AG09319 (cell line): Measurements from ENCODE around the gene UPF1.

Experiments used
- DNase-seq: peaks from one replicate; pipeline ENCODE4 v3.0.0-alpha.2; 2010; ENCODE audit warnings: low read depth; ENCODE audit errors: extremely low read depth
- TF ChIP-seq, protein P1 (sequence below): IDR thresholded peaks from 2 replicates; pipeline ENCODE4 v1.5.1; 2011; ENCODE audit warnings: low read depth, mild to moderate bottlenecking, inconsistent platforms, low read length, moderate library complexity

Gene UPF1

DNA sequence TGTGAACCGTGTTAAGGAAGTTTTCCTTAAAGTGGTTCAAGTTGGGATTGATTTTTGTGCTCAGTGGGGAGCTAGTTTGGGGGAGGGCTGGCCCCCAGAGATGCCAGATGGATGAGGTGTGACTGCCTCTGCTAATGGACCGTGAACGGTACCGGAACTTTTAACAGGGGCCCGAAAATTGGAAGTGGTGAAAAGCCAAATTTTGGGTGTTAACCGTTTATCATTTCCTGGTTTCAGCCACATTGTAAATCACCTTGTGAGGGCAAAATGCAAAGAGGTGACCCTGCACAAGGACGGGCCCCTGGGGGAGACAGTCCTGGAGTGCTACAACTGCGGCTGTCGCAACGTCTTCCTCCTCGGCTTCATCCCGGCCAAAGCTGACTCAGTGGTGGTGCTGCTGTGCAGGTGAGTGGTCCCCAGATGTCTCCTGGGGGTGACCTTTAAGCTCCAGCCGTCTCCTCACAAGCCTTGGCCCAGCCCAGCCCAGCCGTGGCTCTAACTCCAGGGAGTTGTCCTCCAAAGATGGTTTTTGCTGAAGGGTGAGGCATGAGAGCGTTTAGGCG is 18.2 kb downstream of the UPF1 start:
- no peak for DNase-seq

DNA sequence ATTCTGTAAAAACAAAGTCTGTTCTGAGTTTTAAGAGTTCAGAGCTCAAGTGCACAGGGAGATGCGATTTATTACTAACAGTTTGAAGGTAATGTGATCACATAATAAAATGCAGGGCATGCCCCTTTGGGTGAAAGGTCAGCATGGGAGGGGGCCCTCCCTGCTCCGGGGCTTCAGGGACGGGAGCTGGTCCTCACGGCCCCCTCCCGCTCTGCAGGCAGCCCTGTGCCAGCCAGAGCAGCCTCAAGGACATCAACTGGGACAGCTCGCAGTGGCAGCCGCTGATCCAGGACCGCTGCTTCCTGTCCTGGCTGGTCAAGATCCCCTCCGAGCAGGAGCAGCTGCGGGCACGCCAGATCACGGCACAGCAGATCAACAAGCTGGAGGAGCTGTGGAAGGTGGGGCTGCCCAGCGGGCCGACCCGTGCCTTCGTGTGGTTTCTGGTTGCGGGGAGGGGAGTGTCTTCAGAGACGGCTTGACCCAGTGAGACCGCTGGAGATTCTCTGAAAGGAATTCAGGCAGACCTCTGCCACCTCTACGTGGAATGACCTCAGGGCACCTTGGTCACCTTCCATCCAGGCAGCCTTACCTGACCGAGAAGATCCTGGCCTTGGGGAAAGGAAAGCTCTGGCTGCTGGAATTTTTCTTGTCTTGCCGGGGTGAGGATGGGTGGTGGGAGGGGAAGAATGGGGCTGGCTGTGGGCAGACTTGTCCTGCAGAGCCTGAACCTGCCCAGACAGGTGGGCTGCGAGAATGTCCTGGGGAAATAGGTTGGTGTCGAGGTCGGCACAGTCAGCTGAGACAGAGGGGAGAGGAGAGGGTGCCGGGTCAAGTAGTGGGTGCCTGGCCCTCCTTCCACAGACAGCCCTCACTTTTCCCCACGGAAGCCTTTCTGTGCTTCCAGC is 19.0 kb downstream of the UPF1 start:
- DNase-seq: no peak
- TF ChIP-seq, protein P1, sequence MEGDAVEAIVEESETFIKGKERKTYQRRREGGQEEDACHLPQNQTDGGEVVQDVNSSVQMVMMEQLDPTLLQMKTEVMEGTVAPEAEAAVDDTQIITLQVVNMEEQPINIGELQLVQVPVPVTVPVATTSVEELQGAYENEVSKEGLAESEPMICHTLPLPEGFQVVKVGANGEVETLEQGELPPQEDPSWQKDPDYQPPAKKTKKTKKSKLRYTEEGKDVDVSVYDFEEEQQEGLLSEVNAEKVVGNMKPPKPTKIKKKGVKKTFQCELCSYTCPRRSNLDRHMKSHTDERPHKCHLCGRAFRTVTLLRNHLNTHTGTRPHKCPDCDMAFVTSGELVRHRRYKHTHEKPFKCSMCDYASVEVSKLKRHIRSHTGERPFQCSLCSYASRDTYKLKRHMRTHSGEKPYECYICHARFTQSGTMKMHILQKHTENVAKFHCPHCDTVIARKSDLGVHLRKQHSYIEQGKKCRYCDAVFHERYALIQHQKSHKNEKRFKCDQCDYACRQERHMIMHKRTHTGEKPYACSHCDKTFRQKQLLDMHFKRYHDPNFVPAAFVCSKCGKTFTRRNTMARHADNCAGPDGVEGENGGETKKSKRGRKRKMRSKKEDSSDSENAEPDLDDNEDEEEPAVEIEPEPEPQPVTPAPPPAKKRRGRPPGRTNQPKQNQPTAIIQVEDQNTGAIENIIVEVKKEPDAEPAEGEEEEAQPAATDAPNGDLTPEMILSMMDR: no peak

More for the DNA sequence above, 18.2 kb downstream of the UPF1 start:
- TF ChIP-seq, protein P1: no peak

DNA sequence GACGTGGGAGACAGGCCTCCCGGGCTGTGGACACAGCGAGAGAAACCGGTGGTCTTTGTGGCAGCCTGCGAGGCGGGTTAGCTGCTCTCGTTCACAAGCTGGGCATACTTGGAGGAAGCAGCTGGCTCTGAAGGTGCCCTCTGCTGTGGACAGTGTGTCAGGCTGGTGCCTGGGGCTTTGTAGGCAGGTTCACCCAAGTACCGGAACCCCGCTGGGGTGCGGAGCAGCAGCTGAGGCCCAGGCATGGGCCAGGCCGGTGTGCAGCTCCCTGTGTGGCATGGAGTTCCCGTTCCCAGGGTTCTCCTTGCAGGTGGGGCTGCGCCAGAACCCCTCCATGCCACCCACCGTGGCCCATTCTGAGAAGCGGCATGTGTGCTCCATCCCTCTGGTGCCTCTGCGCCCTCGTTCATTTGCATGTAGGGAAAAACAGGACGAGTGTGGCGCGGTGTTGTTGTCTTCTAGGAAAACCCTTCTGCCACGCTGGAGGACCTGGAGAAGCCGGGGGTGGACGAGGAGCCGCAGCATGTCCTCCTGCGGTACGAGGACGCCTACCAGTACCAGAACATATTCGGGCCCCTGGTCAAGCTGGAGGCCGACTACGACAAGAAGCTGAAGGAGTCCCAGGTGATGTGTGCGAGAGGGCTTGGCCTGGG is 20.0 kb downstream of the UPF1 start:
- TF ChIP-seq, protein P1: no peak
- DNase-seq: no peak

DNA sequence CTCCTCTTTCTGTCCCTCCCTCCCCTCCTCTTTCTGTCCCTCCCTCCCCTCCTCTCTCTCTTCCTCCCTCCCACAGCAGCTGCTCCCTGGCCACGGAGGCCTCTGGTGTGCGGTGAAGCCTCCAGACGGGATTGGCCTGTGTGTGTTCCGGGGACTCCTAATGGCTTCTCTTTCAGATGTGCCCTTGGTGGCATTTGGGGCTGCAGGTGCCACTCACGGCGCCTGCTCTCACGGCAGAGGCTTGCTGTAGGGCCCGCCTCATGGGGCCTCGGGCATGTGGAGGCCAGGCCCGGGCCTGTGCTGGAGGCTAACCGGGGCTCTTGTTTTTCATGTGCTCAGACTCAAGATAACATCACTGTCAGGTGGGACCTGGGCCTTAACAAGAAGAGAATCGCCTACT is 20.9 kb downstream of the UPF1 start:
- no peak for DNase-seq
- TF ChIP-seq, protein P1: no peak

DNA sequence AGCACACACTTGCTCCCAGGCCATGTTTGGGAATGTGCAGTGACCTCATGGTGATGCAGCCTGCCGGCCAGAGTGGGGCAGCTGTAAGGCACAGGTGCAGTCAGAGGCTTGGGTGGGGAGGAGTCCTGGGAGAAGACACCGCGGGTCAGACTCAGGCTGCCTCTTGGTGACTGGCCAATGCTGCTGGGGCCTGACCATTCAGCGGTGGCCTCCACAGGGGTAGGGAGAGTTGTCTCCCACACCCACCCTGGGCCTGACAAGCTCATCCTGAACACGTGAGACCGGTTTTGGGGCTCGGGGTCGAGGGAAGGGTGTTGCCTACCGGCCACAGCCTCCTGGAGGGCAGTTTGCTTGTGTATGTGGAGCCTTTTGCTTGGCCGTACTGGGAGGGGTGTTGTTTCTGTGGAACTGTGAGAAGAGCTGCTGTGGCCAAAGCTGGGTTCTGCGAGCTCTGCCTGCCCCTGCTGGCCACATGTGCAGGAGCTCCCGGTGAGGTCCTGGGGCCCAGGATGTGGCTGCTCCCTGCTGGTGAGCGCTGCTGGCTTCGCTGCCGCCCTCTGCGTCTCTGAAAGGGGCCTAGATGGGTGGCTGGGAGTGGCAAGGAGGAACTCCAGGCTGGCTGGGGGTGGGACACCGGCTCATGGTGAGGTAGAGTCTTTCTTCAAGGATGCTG is 22.1 kb downstream of the UPF1 start:
- TF ChIP-seq, protein P1: no peak
- DNase-seq: no peak

DNA sequence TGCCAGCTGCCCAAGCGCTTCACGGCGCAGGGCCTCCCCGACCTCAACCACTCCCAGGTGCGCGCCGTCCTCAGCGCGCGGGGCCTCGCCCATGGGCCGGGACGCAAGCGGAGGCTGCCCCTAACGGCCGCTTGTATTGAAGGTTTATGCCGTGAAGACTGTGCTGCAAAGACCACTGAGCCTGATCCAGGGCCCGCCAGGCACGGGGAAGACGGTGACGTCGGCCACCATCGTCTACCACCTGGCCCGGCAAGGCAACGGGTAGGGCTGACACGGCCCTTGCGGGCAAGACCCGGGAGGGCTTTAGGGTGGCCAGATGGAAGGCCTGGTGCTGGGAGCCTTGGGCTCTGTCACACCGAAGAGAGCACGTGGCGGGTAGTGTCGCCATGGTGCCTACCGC is 23.2 kb downstream of the UPF1 start:
- TF ChIP-seq, protein P1: no peak
- DNase-seq: no peak
